Suppressor macrophage (primary cell): ENCODE measurements around the gene C1orf52.
"Not testable (repeated sequence)": the region's sequence is repeated elsewhere in the genome, so short reads cannot be mapped to it uniquely, and the experiment has no call there.

Experiments
- DNase-seq, 4 experiments: peaks; one replicate each; pipeline ENCODE4 v3.0.0-alpha.2; 2020 to 2022

Gene C1orf52

GRCh38 chr1:85277802-85278201 lies 18.3 kb upstream of the C1orf52 start:
- no peak for DNase-seq

- no peak for DNase-seq
Observed at GRCh38 chr1:85276978-85277639, 17.6 kb upstream of the C1orf52 start.

DNA sequence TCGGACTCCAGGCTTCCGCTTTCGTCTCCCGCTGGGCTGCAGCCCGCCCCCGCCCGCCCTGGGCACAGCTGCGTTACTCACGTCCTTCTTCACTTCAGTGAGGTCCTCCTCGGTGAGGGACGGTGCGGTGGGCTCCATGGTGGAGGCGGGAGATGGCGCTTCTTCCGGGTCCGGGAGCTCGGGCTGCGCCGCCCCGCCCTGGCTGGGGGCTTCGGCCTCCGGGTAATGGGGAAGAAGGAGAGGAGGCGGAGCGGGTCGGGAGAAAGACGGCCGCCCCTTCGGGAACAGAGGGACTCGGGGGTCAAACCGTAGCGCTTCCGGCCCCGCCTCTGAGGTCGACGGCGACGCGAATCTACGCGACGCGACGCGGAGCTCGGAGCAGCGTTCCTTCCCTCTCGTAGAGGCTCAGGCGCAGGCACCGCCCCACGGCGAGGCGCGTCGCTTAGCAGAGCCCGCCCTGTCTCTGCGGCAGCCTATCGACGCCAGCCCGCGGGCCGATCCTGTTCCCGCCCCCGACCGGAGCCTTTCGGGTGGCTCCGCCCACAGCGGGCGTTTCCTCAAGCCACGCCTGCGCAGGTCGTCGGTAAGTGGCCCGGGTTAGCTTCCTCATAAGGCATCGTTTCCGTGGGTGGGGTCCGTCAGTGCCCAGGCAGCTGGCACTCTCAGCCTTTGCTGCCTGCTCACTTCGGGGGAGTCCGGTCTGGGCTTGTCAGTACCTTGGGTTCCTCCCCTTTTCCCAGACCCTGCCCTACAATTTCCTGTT lies 16.9 kb upstream of the C1orf52 start, which contains the start of gene BCL10:
Gene BCL10 (minus strand): TSS at position 418 of the 763 bp plus-strand sequence. CDS start 280 bp downstream, at position 138.
- DNase-seq: peak; percentile 99 to 100 (median 100)

DNA sequence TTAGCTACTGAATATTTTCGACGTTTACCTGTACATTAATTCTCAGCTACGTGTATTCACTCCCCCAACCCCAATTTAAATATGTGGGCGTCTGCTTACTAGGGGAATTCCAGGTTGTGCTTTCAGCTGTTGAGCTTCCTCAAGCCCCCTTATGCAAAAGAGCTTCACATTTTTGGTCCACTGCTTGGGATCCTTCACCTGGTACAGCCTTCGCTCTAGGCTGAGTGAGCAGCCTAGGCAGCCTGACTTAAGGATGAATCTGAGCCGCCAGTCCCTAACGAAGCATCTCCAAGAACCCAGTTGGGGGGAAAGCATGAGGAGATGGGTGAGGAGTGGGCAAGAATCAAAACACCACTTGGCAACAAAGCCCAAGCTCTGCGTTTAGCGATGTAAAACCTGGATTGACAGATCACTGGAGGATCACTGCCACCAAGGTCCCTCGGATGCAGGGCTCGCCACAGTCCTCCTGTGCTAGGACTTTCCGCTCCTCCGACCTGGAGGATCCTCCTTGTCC lies 16.3 kb upstream of the C1orf52 start:
- peak in 3 of 4 experiments; percentile 19 to 31 (median 28) for DNase-seq

- peak; percentile 45 to 82 (median 68) for DNase-seq
Observed at GRCh38 chr1:85274969-85275453, 15.5 kb upstream of the C1orf52 start.

DNA sequence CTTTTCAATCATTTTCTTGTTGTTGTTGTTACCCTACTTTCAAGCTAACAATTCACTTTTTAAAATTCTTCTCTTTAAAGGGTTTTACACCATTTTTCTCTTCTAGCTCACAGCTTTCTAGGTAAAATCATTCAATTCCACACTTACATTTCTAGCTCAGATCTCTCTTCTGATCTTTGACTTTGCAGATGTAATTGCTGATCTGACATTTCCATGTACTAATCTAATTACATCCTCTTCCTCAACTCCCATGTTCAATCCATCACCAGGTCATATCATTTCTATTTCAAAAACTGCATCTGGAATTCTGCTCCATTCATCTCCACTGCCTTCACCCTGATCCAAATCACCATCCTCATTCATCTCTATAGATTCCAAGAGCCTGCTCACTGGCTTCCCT lies 13.9 kb upstream of the C1orf52 start:
- DNase-seq: no peak

DNA sequence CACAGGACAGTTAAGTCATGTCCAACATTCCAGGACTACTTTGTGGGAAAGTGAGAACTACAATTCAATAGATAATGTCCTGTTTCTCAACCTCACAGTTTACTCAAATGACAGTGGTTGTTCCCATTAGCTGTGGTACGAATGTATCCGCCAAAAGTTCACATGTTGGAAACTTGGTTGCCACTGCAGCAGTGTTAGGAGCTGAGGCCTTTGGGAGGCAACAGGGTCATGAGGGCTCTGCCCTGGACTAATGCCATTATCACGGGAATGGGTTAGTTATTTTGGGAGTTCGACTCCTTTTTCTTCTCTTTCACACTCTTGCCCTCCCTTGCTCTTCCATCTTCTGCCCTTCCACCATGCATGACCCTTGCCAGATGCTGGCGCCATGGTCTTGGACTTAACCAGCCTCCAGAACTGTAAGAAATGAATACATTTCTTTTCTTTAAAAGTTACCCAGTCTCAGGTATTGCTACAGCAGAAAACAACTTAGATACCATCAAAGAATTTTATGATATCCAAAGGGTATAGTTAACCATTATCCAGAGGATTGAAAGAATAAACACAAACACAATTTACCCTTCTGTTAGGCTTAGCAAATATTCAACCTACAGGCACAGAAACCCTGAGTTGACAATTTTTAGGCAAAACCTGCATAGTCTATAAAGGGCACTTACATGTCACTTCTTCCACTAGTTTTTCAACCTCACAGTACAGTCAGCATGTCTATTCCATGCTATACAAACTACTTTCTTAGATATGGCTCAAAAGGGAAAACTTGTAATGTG lies 9.5 kb upstream of the C1orf52 start:
- no peak for DNase-seq

DNA sequence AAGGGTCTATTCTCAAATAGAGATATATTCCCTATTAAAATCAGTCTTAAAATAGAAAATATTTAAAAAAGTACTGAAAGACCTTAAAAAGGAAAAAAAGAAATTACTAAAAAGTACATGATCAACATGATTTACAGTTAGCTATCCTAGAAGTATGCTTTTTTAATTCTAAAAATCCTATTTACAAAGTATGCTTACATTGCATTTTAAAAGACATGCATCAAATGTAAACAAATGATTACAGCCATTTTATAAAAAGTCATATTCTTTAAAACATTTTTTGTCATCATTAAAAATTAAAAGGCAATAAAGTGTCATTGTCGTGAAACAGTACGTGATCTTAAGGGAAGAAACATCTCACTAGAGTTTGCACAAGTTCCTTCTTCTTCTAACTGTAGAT lies 7.9 kb upstream of the C1orf52 start:
- DNase-seq: no peak

DNA sequence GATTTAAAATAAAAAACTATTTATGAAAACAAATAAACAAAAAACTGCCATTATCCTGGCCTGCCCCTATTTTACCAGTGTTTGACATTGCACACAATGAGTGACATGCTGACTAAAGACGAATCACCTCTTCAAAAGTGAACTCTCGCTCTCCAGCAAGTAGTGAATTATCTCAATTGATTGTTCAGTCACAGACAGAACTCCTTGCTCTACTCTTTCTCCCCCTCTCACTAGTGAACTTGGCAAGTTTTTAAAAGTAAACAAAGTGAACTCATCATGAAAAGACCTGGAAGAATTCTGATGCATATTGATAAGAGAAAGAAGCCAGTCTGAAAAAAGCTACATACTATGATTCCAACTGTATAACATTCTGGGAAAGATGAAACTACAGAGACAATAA lies 4.7 kb upstream of the C1orf52 start:
- no peak for DNase-seq

DNA sequence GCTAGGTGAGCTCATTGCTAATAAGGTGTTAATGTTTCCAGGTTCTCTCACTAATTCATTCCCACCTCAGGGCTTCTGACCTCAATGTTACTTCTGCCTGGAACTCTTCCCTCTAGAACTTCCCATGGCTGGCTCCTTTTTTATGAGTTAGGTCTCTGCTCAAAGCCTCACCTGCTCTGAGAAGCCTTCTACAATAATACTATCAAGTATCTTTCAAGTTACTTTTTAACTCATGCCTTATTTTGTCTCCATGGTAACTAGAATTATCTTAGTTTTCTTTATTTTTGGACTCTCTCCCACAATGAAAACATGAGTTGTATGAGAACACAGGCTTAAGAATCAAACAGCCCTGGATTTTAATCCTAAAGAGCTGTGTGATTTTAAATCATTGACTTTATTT lies 3.5 kb upstream of the C1orf52 start:
- no peak for DNase-seq

- no peak for DNase-seq
Observed at GRCh38 chr1:85259912-85260274, 431 bp upstream of the C1orf52 start.

DNA sequence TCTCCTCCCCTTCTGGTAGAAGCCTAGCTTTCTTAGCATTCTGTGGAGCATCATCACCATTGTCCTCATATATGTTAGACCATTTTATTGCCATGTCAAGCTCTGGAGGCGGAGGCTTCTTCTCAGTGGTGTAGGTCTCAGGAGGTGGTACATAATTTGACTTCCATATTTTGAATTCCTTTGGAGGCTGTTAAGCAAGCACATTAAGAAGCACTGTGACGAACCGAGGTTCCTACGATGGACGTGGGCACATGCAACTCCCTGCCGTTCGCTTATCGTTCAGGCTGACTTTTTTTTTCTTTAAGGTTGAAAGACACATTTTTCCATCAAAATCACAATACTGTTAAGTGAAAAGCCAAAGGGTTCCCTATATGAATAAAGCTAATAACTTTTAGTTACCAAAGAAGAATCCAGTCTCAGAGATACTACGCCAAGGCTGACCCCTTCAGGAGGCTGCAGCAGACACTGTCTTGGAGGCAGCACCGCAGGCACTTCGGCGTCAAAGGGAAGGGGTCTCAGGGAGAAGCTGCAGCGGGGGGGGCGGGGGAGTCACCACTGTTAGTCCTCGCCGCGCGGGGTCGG lies 835 bp downstream of the C1orf52 start:
- peak; percentile 27 to 64 (median 46) for DNase-seq

GRCh38 chr1:85249042-85249441 lies 10.4 kb downstream of the C1orf52 start:
- not testable (repeated sequence) for DNase-seq

DNA sequence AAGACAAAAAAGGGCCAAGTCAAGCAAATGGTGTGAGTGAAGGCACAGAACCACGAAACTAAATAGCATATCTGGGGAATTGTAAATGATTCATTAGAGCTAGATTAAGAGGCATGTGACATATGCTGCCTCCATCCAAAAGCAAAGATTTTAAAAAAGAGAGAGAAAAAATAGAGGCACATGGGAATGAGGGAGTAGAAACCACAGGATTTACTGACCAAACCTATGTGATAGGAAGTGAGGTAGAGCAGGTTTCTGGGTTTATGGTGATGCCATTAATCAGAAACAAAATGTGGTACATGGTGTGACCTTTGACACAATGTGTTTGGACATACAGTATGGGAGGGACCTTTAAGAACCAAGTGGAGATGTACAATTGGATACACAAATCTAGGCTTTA lies 13.6 kb downstream of the C1orf52 start:
- DNase-seq: no peak

DNA sequence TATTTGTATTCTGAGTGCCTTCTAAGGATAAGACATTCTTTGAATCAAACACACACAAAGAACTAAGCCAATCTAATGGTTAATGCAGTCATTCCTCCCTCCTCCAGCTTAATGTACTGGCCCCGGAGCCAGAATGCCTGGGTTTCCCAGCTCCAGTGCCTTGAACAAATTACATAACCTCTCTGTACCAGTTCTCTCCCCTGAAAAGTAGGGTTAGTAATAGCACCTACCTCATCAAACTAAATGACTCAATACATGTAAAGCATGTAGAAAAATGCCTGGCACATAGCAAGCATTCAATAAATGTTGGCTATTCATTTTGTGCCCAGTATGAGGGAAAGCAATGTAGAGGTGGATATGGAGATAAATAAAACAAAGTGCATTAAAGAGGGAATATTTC lies 14.0 kb downstream of the C1orf52 start:
- DNase-seq: no peak

DNA sequence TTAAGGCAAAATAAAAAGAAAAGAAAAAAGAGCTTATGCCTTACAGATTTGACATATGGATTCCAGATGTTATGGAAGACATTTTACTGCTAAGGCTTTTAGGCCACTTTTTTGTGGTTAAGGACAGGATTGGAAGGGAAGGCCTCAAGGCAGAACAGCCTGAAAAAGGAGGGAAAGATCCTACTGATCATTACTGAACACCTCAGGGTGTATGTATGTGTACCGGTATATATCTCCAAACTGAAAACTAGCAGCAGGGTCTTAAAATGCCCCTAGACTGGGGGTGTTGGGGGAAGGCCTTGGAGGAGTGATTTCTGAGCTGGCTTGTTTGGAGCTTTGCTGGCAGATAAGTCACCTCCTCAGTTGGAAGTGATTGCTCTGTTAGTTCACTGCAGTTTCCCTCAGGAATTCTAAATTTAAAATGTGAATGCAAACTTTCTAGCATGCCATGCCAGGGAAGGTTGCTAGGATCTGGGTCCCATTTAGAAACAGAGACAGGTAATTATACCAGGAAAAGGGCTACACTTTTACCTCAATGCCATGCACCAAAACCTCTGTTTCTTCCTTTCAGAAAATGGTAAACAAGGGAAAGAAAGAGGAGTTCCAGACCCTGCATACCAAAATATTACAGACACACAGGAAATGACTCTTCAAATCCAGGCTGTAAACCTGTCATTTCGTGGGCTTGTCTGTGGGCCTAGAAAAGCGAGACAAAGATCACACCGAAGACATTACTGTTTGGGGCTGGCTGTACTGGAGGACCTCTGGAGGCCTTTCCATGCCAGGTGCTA lies 15.0 kb downstream of the C1orf52 start:
- no peak for DNase-seq

DNA sequence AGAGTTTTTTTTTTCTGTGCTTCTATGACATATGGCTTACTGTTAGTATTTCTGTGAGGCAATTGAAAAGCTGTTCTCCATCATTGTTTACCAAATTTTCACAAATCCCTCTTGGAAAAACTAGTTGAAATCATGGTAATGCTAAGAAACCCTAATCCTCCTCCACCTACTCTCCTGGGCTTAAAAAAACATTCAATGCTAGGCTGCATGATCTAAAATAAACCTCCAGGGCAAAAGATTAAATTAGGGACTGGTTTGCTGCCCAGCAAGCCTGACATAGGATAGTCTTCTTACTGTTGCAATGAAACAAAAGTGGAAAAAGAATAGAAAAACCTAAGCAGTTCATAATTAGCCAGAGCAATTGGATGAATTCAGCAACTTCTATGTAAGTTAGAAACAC lies 16.1 kb downstream of the C1orf52 start:
- no peak for DNase-seq

DNA sequence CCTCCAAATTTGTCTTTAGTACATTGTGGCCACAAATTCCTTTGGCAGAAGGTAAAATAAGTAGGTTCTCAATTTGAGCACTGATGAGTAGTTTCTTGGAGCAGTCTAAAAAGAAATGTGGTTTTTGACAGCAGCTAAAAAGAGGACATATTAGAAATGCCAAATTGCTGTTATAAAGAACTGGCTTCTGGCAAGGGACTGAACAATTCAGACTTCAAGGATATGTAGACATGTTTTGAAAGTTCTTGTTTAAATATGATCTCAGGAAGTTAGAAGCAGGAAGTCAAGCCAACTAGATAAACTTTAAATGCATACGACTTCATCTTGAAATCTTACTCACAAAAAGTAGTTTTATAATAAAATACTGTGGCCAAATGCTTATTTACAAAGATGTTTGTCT lies 18.8 kb downstream of the C1orf52 start:
- DNase-seq: no peak

GRCh38 chr1:85240174-85240601 lies 19.3 kb downstream of the C1orf52 start:
- DNase-seq: no peak

DNA sequence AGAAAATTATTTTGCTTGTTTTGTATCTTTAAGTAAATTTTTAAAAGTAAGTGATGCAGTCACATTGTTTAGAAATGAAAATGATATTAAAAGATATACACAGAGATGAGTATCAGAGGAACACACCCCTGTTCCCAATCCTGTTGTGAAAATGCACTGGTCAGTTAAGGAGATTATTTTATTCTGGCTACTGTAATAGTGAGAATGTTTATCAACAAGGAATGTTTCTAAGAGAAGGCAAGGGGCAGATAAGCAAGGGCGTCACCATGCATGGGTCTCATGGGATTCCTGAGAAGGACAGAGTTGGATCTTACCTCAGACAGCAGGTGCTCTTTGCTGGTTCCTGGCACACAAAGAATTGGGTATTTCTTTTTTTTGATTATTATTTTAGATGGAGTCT lies 21.8 kb downstream of the C1orf52 start:
- DNase-seq: no peak

DNA sequence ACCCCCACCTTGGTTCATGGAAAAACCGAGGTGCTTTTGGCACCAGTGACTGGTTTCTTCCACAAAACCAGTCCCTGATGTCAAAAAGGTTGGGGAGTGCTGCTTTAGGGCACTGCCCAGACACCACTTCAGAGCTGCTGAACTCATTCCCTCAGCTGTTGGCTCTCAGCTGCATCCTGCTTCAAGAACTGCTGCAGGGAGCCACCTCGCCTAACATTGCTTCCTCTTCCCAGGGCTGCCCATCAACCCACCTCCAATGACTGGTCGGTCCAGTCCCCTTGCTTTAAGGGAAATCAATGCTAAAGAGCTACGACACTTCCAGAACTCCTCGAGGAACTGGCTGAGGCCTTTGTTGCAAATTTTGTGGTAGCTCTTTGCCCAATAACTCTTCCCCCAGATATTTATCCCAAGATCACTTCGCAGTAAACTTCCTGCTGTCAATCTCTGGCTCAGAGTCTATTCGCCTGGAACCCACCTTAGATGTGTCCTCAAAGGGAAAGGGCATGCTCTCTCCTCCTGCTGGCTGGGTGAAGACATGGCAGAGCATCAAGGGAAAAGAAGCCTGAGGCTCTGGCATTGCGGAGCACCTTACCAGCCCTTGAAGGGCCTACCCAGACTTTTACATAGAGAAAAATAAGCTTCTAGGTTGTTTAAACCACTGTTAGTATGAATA lies 29.0 kb downstream of the C1orf52 start:
- DNase-seq: peak in 1 of 4 experiments; percentile 3
